ENCODE data around the gene RRP12. TPM values are rescaled to one million over a fixed set of nuclear protein-coding genes. Genes with fewer than 3 reads are reported as not detected.

RRP12 gene
- total RNA-seq, 6 experiments from 2014 or later = 37.3 to 46.6 (median 42.2) TPM

DNA sequence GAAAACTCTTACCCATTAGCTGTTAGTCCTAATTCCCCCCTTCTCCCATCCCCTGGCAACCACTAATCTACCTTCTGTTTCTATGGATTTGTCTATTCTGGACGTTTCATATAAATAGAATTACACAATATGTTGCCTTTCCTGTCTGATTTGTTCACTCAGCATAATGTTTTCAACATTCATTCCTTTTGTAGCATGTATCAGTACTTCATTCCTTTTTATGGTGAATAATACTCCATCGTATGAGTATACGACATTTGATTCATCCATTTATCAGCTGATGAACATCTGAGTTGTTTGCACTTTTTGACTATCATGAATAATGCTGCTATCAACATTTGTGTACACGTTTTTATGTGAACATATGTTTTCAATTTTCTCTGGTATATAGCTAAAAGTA, 86.5 kb downstream of the RRP12 start:
- Mint-ChIP-seq H3K36me3 (ENCODE audit: low read depth) (no peaks in the 10 kb centered on the region), H3K4me1 (ENCODE audit: low read depth) (peaks cover 15% of the 10 kb centered on the region), H3K9me3 (no peaks in the 10 kb centered on the region), H3K27ac (no peak overlapping the region), H3K4me3 (no peak overlapping the region), H3K27me3 (ENCODE audit: insufficient read depth) (peaks cover 8% of the 10 kb centered on the region)
- no peak for DNase-seq
- TF ChIP-seq, protein P1, sequence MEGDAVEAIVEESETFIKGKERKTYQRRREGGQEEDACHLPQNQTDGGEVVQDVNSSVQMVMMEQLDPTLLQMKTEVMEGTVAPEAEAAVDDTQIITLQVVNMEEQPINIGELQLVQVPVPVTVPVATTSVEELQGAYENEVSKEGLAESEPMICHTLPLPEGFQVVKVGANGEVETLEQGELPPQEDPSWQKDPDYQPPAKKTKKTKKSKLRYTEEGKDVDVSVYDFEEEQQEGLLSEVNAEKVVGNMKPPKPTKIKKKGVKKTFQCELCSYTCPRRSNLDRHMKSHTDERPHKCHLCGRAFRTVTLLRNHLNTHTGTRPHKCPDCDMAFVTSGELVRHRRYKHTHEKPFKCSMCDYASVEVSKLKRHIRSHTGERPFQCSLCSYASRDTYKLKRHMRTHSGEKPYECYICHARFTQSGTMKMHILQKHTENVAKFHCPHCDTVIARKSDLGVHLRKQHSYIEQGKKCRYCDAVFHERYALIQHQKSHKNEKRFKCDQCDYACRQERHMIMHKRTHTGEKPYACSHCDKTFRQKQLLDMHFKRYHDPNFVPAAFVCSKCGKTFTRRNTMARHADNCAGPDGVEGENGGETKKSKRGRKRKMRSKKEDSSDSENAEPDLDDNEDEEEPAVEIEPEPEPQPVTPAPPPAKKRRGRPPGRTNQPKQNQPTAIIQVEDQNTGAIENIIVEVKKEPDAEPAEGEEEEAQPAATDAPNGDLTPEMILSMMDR (IDR thresholded peaks at IDR 0.05) = no peak

DNA sequence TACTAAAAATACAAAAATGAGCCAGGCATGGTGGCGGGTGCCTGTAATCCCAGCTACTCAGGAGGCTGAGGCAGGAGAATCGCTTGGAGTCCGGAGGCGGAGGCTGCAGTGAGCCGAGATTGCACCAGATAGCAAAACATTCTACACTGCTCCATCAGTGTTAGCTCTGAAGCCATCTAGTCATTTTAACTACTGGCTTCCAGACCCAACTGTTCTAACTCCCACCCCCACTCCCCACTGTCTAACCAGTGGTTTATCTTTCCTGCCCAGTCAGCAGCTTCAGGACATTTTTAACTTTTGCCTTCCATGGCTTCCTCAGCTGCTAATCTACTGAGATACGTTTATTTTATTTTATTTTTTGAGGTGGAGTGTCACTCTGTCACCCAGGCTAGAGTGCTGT, 88.2 kb downstream of the RRP12 start:
- TF ChIP-seq, protein P1 (IDR thresholded peaks at IDR 0.05) = no peak
- Mint-ChIP-seq H3K4me3 (no peak overlapping the region), H3K27me3 (ENCODE audit: insufficient read depth) (peaks cover 8% of the 10 kb centered on the region), H3K4me1 (ENCODE audit: low read depth) (peaks cover 8% of the 10 kb centered on the region), H3K9me3 (no peaks in the 10 kb centered on the region), H3K27ac (no peak overlapping the region), H3K36me3 (ENCODE audit: low read depth) (no peaks in the 10 kb centered on the region)
- DNase-seq = no peak

DNA sequence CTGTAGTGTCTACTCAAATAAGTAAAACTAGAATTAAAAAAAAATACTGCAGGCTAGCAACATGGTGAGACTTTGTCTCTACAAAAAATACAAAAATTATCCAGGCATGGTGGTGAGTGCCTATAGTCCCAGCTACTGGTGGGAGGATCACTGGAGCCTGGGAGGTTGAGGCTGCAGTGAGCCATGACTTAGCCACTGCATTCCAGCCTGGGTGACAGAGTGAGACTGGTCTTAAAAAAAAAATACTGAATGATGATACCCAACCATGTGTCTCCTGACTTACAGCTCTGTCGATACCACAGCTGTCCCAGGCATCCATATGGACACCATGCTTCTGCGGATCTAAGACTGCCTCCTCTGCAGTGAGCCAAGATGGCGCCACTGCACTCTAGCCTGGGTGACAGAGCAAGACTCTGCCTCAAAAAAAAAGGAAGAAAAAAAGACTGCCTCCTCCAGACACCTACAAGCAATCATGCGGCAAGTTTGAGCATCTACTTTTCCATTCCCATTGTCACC, 90.0 kb downstream of the RRP12 start:
- TF ChIP-seq, protein P1 (IDR thresholded peaks at IDR 0.05) = no peak
- no peaks in the 10 kb centered on the region for H3K9me3 Mint-ChIP-seq
- no peak overlapping the region for H3K4me3 Mint-ChIP-seq
- H3K36me3 Mint-ChIP-seq (ENCODE audit: low read depth) = no peaks in the 10 kb centered on the region
- DNase-seq = no peak
- no peak overlapping the region for H3K27ac Mint-ChIP-seq
- H3K4me1 Mint-ChIP-seq (ENCODE audit: low read depth) = peaks cover 8% of the 10 kb centered on the region
- H3K27me3 Mint-ChIP-seq (ENCODE audit: insufficient read depth) = peaks cover 17% of the 10 kb centered on the region

DNA sequence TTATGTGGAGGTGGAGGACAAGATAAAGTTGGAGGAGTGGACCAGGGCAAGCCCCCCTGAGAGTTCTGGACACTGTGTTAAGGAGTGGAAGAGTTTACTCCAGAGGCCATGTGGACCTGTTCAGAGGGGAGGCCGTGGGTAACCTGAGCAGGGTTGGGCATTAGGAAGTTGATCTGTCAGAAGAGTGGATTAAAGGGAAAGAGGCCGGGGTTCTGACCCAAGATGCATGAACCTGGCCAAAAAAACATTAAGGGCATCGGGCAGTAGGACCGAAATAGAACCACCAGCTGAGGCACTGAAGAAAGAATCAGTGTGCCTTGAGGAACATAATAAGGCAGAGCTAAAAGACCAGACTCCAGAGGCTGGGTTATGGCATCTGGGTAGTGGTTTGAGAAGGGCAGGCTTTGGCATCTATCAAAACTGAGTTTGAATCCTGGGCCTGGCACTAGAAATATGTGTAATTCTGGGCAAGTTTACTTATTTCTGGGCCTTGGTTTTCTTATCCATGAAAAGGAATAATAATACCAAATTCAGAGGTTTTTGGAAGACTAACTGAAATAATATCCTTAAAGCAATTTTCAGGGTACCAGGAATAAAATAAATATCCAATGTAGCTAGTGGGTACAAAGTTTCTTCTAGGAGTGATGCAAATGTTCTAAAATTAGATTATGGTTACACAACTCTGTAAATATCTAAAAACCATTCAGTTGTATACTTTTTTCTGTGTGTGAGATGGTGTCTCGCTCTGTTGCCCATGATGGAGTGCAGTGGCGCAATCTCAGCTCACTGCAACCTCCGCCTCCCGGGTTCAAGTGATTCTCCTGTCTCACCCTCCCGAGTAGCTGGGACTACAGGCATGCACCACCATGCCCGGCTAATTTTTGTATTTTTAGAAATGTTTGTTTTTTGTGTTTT, 93.0 kb downstream of the RRP12 start:
- DNase-seq = no peak
- no peaks in the 10 kb centered on the region for H3K4me1 Mint-ChIP-seq (ENCODE audit: low read depth)
- TF ChIP-seq, protein P1 (IDR thresholded peaks at IDR 0.05) = no peak
- no peak overlapping the region for H3K4me3 Mint-ChIP-seq
- no peaks in the 10 kb centered on the region for H3K9me3 Mint-ChIP-seq
- peaks cover 15% of the 10 kb centered on the region for H3K27me3 Mint-ChIP-seq (ENCODE audit: insufficient read depth)
- no peaks in the 10 kb centered on the region for H3K36me3 Mint-ChIP-seq (ENCODE audit: low read depth)
- no peak overlapping the region for H3K27ac Mint-ChIP-seq

DNA sequence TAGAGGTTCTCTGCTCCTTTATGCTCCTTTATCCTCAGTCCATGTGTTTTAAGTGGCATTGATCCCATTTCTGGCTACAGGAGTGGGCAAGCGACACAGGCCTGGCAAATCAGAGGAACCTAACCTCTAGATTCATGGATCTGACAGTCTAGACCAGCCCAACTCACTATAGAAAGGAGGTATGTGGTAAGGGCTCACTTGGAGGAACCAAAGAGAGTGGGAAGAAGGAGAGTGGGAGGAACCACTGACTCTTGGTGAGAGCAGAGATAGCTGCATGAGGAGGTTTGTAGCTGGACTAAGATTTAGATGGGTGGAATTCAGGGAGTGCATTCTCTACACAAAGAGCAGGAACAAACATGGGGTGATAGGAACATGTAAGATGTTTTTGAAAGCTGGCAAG, 93.7 kb downstream of the RRP12 start:
- H3K9me3 Mint-ChIP-seq = no peaks in the 10 kb centered on the region
- TF ChIP-seq, protein P1 (IDR thresholded peaks at IDR 0.05) = no peak
- H3K4me1 Mint-ChIP-seq (ENCODE audit: low read depth) = no peaks in the 10 kb centered on the region
- peaks cover 15% of the 10 kb centered on the region for H3K27me3 Mint-ChIP-seq (ENCODE audit: insufficient read depth)
- H3K36me3 Mint-ChIP-seq (ENCODE audit: low read depth) = no peaks in the 10 kb centered on the region
- H3K4me3 Mint-ChIP-seq = no peak overlapping the region
- H3K27ac Mint-ChIP-seq = no peak overlapping the region
- no peak for DNase-seq

Other genes with a start within 250 kb of the RRP12 start
- under 1 TPM in 1 of 6 experiments, not detected in 5; 0.05 TPM for gene SLIT1, start 215.4 kb downstream of the RRP12 start, total RNA-seq (2021; fragmentation: NEBNext Ultra II Directional; extraction: Animal tissue kit (Norgen Biotek cat#: 25700))
- 10 to 100 TPM in 3 of 6 experiments, 1 to 10 TPM in 3; 5.2 to 12.3 (median 10.2) TPM for gene ARHGAP19, start 108.7 kb downstream of the RRP12 start, total RNA-seq (2021; fragmentation: NEBNext Ultra II Directional; extraction: Animal tissue kit (Norgen Biotek cat#: 25700))
- 1 to 10 TPM in 4 of 6 experiments, under 1 TPM in 2; 0.82 to 1.3 (median 1.1) TPM for gene FRAT1, start 82.1 kb downstream of the RRP12 start, total RNA-seq (2021; fragmentation: NEBNext Ultra II Directional; extraction: Animal tissue kit (Norgen Biotek cat#: 25700))
- 1 to 10 TPM; 2.2 to 2.9 (median 2.6) TPM for gene FRAT2, start 66.6 kb downstream of the RRP12 start, total RNA-seq (2021; fragmentation: NEBNext Ultra II Directional; extraction: Animal tissue kit (Norgen Biotek cat#: 25700))
- 100 to 1,000 TPM; 505 to 594 (median 542) TPM for gene PGAM1, start 24.9 kb upstream of the RRP12 start, total RNA-seq (2021; fragmentation: NEBNext Ultra II Directional; extraction: Animal tissue kit (Norgen Biotek cat#: 25700))
- 10 to 100 TPM; 36.2 to 42.8 (median 39.9) TPM for gene EXOSC1, start 44.7 kb upstream of the RRP12 start, total RNA-seq (2021; fragmentation: NEBNext Ultra II Directional; extraction: Animal tissue kit (Norgen Biotek cat#: 25700))
- gene ZDHHC16, start 44.8 kb upstream of the RRP12 start, total RNA-seq (2021; fragmentation: NEBNext Ultra II Directional; extraction: Animal tissue kit (Norgen Biotek cat#: 25700)) = 10 to 100 TPM; 60.7 to 64.9 (median 63.1) TPM
- gene MMS19, start 97.1 kb upstream of the RRP12 start, total RNA-seq (2021; fragmentation: NEBNext Ultra II Directional; extraction: Animal tissue kit (Norgen Biotek cat#: 25700)) = 10 to 100 TPM; 53.8 to 61.2 (median 56.3) TPM
- gene UBTD1, start 97.6 kb upstream of the RRP12 start, total RNA-seq (2021; fragmentation: NEBNext Ultra II Directional; extraction: Animal tissue kit (Norgen Biotek cat#: 25700)) = 10 to 100 TPM; 31.3 to 42.1 (median 34.8) TPM
- 1 to 10 TPM in 4 of 6 experiments, under 1 TPM in 2; 0.31 to 7.7 (median 6.5) TPM for gene ANKRD2, start 171.4 kb upstream of the RRP12 start, total RNA-seq (2021; fragmentation: NEBNext Ultra II Directional; extraction: Animal tissue kit (Norgen Biotek cat#: 25700))
- gene HOGA1, start 183.0 kb upstream of the RRP12 start, total RNA-seq (2021; fragmentation: NEBNext Ultra II Directional; extraction: Animal tissue kit (Norgen Biotek cat#: 25700)) = under 1 TPM; 0.26 to 0.66 (median 0.46) TPM
- gene C10orf62, start 188.4 kb upstream of the RRP12 start, total RNA-seq (2021; fragmentation: NEBNext Ultra II Directional; extraction: Animal tissue kit (Norgen Biotek cat#: 25700)) = not detected
- 10 to 100 TPM in 3 of 6 experiments, 1 to 10 TPM in 3; 9.4 to 11.3 (median 10.1) TPM for gene MORN4, start 232.2 kb upstream of the RRP12 start, total RNA-seq (2021; fragmentation: NEBNext Ultra II Directional; extraction: Animal tissue kit (Norgen Biotek cat#: 25700))
- gene PI4K2A, start 239.3 kb upstream of the RRP12 start, total RNA-seq (2021; fragmentation: NEBNext Ultra II Directional; extraction: Animal tissue kit (Norgen Biotek cat#: 25700)) = 10 to 100 TPM; 26.7 to 35.3 (median 31.6) TPM

Measured in HFFc6 (cell line).